Osteoblast (primary cell): ENCODE data around the gene DES. TPM values are rescaled to one million over a fixed set of nuclear protein-coding genes. Genes with fewer than 3 reads are reported as not detected.
A peak's percentile ranks its signal among the peaks of the same experiment; 100 is the strongest.

Source experiments
- DNase-seq: peaks from one replicate; pipeline ENCODE4 v3.0.0; 2011; ENCODE audit warnings: low spot score, mixed read lengths; ENCODE audit not compliant: insufficient read length; ENCODE audit errors: missing footprints
- H2AFZ ChIP-seq: 2 replicates; pipeline ENCODE4 v1.6.0; 2011; ENCODE audit warnings: mild to moderate bottlenecking, low read length
- H3K27ac ChIP-seq: 2 replicates; pipeline ENCODE4 v1.5.1; 2011; ENCODE audit warnings: mild to moderate bottlenecking, low read depth, low read length, moderate library complexity
- H3K27me3 ChIP-seq: 2 replicates; pipeline ENCODE4 v1.6.0; 2012; ENCODE audit warnings: mild to moderate bottlenecking, control low read depth, inconsistent platforms, low read length, moderate library complexity; ENCODE audit not compliant: insufficient read depth
- H3K36me3 ChIP-seq: 2 replicates; pipeline ENCODE4 v1.5.1; 2011; ENCODE audit warnings: mild to moderate bottlenecking, low read length, control low read depth, moderate library complexity; ENCODE audit not compliant: insufficient read depth
- H3K4me1 ChIP-seq: 2 replicates; pipeline ENCODE4 v1.5.1; 2011; ENCODE audit warnings: mild to moderate bottlenecking, low read length, control low read depth, moderate library complexity; ENCODE audit not compliant: insufficient read depth
- H3K4me2 ChIP-seq: 2 replicates; pipeline ENCODE4 v1.6.0; 2011; ENCODE audit warnings: mild to moderate bottlenecking, low read length; ENCODE audit not compliant: insufficient read depth
- H3K4me3 ChIP-seq: fragments of 200-600 bp; sonication (generic); 3 replicates; pipeline ENCODE4 v1.5.1; 2012; ENCODE audit warnings: mild to moderate bottlenecking, low read length, inconsistent platforms; ENCODE audit not compliant: insufficient read depth
- H3K79me2 ChIP-seq: 2 replicates; pipeline ENCODE4 v1.6.0; 2012; ENCODE audit warnings: mild to moderate bottlenecking, low read length, control low read depth, inconsistent platforms; ENCODE audit not compliant: insufficient read depth
- H3K9me3 ChIP-seq: 2 replicates; pipeline ENCODE4 v1.5.1; 2011; ENCODE audit warnings: low read depth, low read length, control low read depth
- H4K20me1 ChIP-seq: 2 replicates; pipeline ENCODE4 v1.6.0; 2012; ENCODE audit warnings: mild to moderate bottlenecking, low read length, control low read depth; ENCODE audit not compliant: insufficient read depth
- CTCF ChIP-seq: IDR thresholded peaks from 2 replicates; pipeline ENCODE4 v1.5.1; 2011; ENCODE audit warnings: mild to moderate bottlenecking, low read depth, low read length, moderate library complexity; ENCODE audit errors: extremely low read depth
- total RNA-seq: library from RNA; depleted of rRNA; stranded (reverse); fragments of >200 nt; gene quantifications from 2 replicates; pipeline ENCODE4 v1.2.3, GENCODE V29; 2012

The DES gene
- total RNA-seq, 1 donor = 0.72 TPM

- peak overlapping the region; percentile 2 for H2AFZ ChIP-seq
- H3K4me2 ChIP-seq = no peak overlapping the region
- no peaks in the 10 kb centered on the region for H3K36me3 ChIP-seq
- no peak for TF ChIP-seq CTCF
- no peaks in the 10 kb centered on the region for H4K20me1 ChIP-seq
- H3K79me2 ChIP-seq = no peaks in the 10 kb centered on the region
- no peak overlapping the region for H3K4me3 ChIP-seq
- peaks cover 15% of the 10 kb centered on the region for H3K4me1 ChIP-seq
- H3K27me3 ChIP-seq = no peaks in the 10 kb centered on the region
- no peak overlapping the region for H3K27ac ChIP-seq
- no peaks in the 10 kb centered on the region for H3K9me3 ChIP-seq
- peak; percentile 70 for DNase-seq
Measured at GRCh38 chr2:219428469-219428868, 10.3 kb downstream of the DES start.

GRCh38 chr2:219429958-219430606, 11.9 kb downstream of the DES start:
- H4K20me1 ChIP-seq = no peaks in the 10 kb centered on the region
- H3K36me3 ChIP-seq = no peaks in the 10 kb centered on the region
- no peak overlapping the region for H3K27ac ChIP-seq

GRCh38 chr2:219430633-219431615, 12.7 kb downstream of the DES start:
- no peaks in the 10 kb centered on the region for H3K9me3 ChIP-seq
- H3K4me1 ChIP-seq = peaks cover 18% of the 10 kb centered on the region
- H3K36me3 ChIP-seq = no peaks in the 10 kb centered on the region
- H3K27me3 ChIP-seq = peaks cover 4% of the 10 kb centered on the region
- H3K27ac ChIP-seq = no peak overlapping the region
- H3K4me2 ChIP-seq = no peak overlapping the region
- H3K4me3 ChIP-seq = no peak overlapping the region
- H4K20me1 ChIP-seq = no peaks in the 10 kb centered on the region
- no peaks in the 10 kb centered on the region for H3K79me2 ChIP-seq
- TF ChIP-seq CTCF = peak; percentile 50
- H2AFZ ChIP-seq = peak overlapping the region; percentile 71
- DNase-seq = peak; percentile 93

More at GRCh38 chr2:219429958-219430606, 11.9 kb downstream of the DES start:
- Histone ChIP-seq H3K4me3 (no peak overlapping the region), H3K79me2 (no peaks in the 10 kb centered on the region), H3K9me3 (no peaks in the 10 kb centered on the region), H3K27me3 (no peaks in the 10 kb centered on the region), H3K4me1 (peaks cover 16% of the 10 kb centered on the region), H2AFZ (peak overlapping the region; percentile 71), H3K4me2 (no peak overlapping the region)
- DNase-seq = peak; percentile 72
- no peak for TF ChIP-seq CTCF
